ENCODE results near the gene ADAP1. TPM values are rescaled to one million over a fixed set of nuclear protein-coding genes. Genes with fewer than 3 reads are reported as not detected.
A peak's percentile ranks its signal among the peaks of the same experiment; 100 is the strongest.
"Not testable (repeated sequence)": the region's sequence is repeated elsewhere in the genome, so short reads cannot be mapped to it uniquely, and the experiment has no call there.

The ADAP1 gene
- total RNA-seq = 10.0 TPM
- long read RNA-seq, transcript ADAP1-201 (11 exons, 2,363 nt) = major isoform, 5 of 6 reads
- long read RNA-seq, partial matches to known transcripts = 0 of 6 reads
- long read RNA-seq, other reads (novel, unspliced or antisense) = 1 of 6 reads

- intact Hi-C loops (cut with DNase I) = loop anchor here (10.0 kb wide), 1 partner anchor 50 kb away; no protein-coding TSS in a partner anchor
- peak; percentile 35 for ATAC-seq
- peak; percentile 77 for DNase-seq (ENCODE audit: missing footprints)
These were observed at the start of gene ADAP1 for GRCh38 chr7:954330-955238. ADAP1 (minus strand) TSS chr7:954680; CDS start chr7:954477, 203 bp downstream.

- DNase-seq (ENCODE audit: missing footprints); ATAC-seq; intact Hi-C loops (cut with DNase I): not testable (repeated sequence)
These were observed 48.0 kb upstream of the ADAP1 start for GRCh38 chr7:1002445-1002844.

GRCh38 chr7:1002026-1002425 lies 47.5 kb upstream of the ADAP1 start:
- intact Hi-C loops (cut with DNase I); ATAC-seq; DNase-seq (ENCODE audit: missing footprints): not testable (repeated sequence)

GRCh38 chr7:1001069-1001770 lies 46.7 kb upstream of the ADAP1 start:
- ATAC-seq; DNase-seq (ENCODE audit: missing footprints); intact Hi-C loops (cut with DNase I): not testable (repeated sequence)

- intact Hi-C loops (cut with DNase I) = no loop called here
- ATAC-seq = no peak
- DNase-seq (ENCODE audit: missing footprints) = no peak
These were observed 45.8 kb upstream of the ADAP1 start for GRCh38 chr7:999941-1000935.

GRCh38 chr7:999149-999879 lies 44.8 kb upstream of the ADAP1 start:
- no peak for DNase-seq (ENCODE audit: missing footprints)
- intact Hi-C loops (cut with DNase I) = no loop called here
- no peak for ATAC-seq

GRCh38 chr7:997404-998395 lies 43.2 kb upstream of the ADAP1 start:
- ATAC-seq (no peak), DNase-seq (ENCODE audit: missing footprints) (no peak)
- intact Hi-C loops (cut with DNase I) = no loop called here

- intact Hi-C loops (cut with DNase I) = no loop called here
These were observed 41.8 kb upstream of the ADAP1 start for GRCh38 chr7:996079-996872.

GRCh38 chr7:995571-995970 lies 41.1 kb upstream of the ADAP1 start:
- intact Hi-C loops (cut with DNase I) = no loop called here
- ATAC-seq (no peak), DNase-seq (ENCODE audit: missing footprints) (no peak)

More at GRCh38 chr7:996079-996872, 41.8 kb upstream of the ADAP1 start:
- ATAC-seq = no peak
- no peak for DNase-seq (ENCODE audit: missing footprints)

- DNase-seq (ENCODE audit: missing footprints) = no peak
- no peak for ATAC-seq
- intact Hi-C loops (cut with DNase I) = loop anchor here (5.0 kb wide), 1 partner anchor 148 kb away; no protein-coding TSS in a partner anchor
These were observed 40.3 kb upstream of the ADAP1 start for GRCh38 chr7:994592-995308.

- ATAC-seq = peak; percentile 97
These were observed 38.5 kb upstream of the ADAP1 start for GRCh38 chr7:992709-993607.

GRCh38 chr7:991729-992656 lies 37.5 kb upstream of the ADAP1 start:
- DNase-seq (ENCODE audit: missing footprints) (no peak), ATAC-seq (no peak)
- intact Hi-C loops (cut with DNase I) = loop anchor here (5.0 kb wide), 1 partner anchor 150 kb away; no protein-coding TSS in a partner anchor

More at GRCh38 chr7:992709-993607, 38.5 kb upstream of the ADAP1 start:
- intact Hi-C loops (cut with DNase I) = loop anchor here (1.0 to 5.0 kb wide), 2 partner anchors 72 to 149 kb away; no protein-coding TSS in a partner anchor
- DNase-seq (ENCODE audit: missing footprints) = peak; percentile 98
